GM19238 (cell line): ENCODE measurements around the gene PDP2.
"Not testable (repeated sequence)": the region's sequence is repeated elsewhere in the genome, so short reads cannot be mapped to it uniquely, and the experiment has no call there.

Experiments
- DNase-seq: peaks from one replicate; pipeline ENCODE4 v3.0.0; 2011; ENCODE audit warnings: low spot score; ENCODE audit not compliant: insufficient read length

PDP2 gene

DNA sequence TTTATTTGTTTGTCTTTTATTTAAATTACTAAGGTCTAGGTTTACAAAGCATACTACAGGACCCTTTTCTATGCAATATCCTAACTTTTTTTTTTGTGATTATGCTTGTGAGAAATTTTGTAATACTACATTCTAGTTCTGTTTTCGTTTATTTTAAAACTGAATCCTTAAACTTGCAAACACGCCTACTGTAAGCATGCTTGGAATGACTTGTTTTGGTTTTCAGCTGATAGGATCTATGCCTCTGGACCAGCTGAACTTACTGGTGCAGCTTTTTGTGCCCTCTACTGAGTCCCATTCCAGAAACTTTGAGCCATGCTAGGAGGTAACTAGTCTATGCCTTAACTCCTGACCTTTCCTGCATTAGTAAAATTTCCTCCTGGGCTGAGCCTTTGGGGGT is 6.0 kb downstream of the PDP2 start:
- no peak for DNase-seq

DNA sequence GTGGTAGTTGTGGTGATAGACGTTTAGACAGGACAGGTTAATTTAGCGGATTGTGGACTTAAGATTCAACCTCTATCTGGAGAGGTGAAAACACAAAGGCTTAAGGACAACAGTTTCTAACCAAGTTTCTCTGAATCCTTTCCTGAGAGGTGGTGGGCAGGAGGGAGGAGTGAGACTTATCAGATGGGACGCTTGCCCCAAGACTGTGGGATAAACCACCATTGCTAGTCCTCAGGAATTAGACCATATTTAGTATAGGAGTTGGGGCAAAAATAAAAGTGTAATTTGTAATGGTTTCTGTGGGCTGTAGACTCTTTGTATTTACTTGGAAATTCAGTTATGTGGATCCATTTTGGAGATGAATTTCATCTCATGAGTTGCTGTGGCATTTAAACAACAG is 6.6 kb downstream of the PDP2 start:
- no peak for DNase-seq

DNA sequence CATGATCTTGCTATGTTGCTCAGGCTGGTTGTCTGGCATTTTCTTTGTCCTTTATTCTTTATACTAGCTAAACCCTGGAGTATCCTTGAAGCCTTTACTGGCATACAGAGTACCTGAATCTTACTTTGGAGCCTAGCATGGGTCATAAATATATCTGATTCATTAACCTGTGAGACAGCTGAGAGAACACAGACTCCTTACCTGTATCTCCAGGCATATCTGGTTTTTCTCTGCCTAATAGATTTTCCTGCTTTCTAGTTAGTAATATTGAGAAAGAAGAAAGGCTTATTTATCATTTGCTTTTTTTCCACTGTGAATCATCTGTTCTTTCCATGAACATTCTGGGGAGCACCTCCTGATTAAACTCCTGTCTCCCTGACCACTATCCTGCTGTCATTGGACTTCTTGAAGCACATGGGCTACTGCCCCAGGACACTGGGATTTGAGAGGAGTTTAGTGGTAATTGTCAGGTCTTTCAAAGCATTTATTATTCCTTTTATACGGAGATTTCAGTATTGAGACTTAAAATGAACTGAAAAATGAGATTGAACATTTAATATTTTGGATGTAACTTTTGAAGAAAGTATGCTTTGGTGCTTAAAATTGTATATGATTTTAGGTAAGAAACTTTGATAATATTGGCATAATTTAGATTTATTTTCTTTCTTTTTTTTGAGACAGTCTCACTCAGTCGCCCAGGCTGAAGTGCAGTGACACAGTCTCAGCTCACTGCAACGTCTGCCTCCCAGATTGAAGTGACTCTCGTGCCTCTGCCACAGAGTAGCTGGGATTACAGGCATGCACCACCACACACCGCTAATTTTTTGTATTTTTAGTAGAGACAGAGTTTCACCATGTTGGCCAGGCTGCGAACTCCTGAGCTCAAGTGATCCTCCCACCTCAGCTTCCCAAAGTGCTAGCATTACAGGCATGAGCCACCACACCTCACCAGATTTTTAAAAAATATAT is 8.6 kb downstream of the PDP2 start:
- DNase-seq: no peak

DNA sequence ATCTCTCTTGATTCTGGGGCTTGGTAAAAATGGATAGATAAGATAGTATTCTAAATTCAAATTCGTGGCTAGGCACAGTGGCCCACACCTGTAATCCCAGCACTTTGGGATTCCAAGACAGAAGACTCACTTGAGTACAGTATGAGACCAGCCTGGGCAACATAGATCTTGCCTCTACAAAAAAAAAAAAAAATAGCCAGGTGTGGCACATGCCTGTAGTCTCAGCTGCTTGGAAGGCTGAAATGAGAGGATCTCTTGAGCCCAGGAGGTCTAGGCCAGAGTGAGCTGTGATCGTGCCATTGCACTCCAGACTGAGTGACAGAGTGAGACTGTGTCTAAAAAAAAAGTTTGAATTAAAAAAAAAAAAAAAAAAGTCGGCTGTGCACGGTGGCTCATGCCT is 9.3 kb downstream of the PDP2 start:
- DNase-seq: no peak

DNA sequence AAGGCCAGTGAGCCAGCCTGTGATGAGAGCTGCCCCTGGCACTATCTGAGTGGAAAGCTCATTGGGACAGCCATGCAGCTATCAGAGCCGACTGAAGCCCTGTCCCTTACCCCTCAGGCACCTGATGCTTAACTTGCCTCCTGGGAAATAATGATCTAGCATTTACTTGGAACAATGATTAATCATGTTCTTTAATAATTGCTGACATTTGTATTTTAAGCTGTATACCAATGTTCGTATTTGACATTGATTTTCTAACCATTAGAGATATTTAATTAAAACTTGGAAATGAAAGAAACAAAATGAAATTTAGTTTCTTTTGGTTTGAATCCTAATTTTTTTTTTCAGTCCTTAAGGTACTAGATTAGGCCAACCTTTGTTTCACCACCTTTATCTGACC is 10.5 kb downstream of the PDP2 start:
- no peak for DNase-seq

DNA sequence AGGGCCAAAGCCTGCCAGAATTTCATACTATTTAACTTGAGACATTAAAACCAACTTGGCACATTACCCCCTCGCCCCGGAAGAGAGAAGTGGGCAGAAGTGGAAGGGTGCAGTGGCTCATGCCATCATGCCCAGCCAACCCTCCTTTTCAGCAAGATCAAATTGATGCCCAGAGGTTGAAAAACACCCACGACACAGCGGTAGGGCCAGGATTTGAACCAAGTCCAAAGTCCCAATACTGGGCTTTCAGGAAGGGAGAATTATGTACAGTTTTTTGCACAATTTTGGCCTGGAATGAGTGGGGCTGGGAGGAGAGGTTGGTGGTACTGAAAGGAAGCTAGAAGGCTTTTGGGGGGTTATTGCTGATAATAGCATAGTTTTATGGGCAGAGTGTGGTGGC is 11.0 kb downstream of the PDP2 start:
- DNase-seq: no peak

DNA sequence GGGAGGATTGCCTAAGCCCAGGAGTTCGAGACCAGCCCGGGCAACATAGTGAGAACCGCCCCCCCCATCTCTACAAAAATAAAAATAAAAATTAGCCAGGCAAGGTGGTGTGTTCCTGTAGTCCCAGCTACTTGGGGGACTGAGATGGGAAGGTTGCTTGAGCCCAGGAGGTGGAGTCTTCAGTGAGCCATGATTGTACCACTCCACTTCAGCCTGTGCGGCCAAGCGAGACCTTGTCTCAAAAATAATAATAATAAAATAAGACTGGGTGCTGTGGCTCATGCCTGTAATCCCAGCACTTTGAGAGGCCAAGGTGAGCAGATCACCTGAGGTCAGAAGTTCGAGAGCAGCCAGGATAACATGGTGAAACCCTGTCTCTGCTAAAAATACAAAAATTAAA is 11.5 kb downstream of the PDP2 start:
- DNase-seq: no peak

DNA sequence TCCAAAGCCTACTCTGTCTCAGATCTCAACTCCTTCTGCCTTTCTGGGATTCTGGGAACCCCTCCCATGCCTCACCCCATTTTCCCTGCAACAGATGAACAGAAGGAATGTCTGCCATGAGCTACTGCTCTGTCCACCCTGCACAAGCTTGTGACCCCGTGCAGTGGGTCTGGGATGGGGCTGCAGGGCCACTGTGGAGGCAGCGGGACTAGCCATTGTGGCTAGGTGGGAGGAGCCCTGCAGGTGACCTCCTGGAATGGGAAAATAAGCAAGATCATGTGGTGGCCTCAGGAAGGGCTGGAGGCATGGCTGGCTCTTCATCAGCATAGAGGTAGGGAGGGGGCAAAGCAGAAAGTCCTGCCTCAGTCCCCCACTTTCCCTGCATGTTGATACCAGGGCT is 13.7 kb downstream of the PDP2 start:
- DNase-seq: no peak

DNA sequence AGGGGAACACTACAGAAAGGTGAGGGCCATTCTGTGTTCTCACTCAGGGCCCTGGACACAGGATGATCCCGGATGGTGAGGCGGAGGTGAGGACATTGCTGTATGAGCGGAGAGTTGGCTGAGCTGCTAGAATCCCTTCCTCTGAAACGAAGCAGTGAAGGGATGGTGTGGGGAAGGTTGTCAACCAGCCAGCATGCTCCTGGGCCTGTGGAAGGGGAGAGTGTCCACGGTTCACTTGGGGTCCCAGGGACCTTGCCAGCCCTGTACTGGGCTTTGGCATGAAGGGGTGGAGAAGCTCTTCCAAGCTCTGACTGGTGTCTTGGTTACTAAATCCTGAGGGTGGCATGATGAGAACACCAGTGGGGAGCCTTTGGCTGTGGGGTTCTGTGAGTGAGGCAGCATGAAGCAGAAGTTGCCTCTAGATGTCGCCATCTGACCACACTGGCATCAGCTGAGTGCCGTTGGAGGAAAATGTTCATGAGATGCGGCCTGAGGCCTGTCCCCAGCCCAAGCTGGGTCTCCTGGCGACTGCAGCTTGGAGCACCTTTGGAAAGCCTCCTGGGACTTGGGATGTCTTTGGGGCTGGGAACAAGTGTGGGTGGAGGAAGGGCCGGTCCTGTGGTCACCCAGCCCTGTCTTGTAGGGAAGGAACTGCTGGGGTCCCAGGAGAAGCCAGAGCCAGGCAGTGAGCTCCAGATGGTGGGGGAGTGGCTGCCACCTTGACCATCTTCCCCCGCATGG is 14.8 kb downstream of the PDP2 start:
- DNase-seq: peak; percentile 37

DNA sequence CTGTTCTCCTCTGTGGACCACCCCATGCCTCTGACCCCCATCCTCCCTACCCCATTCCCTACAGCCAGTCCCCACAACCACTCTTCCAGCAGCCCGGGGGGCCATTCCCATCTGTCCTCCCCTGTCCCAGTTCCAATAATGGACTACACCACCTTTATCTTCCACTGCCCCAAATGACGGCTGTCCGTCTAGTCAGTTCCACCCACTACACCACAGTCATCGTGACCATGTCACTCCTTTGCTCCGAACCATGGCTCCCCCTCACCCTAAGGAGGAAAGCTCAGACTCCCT is 15.3 kb downstream of the PDP2 start:
- DNase-seq: no peak

DNA sequence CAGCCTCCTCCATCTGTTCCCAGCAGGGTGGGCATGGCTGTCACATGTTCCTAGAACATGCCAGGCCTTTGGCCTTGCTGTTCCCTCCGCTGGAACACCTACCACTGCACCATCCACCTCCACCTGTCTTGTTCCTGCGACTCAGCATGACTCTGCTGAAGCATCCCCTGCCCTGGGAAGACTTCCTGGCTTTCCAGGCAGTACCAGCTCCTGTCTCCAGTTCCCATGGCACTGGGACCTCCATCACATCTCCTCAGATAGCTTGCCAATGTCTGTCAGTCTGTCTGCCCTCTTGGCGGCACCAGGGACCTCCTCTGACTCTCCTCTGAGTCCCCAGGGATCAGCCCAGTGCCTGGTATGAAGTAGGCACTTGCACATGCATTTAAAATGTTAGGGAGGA is 15.7 kb downstream of the PDP2 start:
- peak; percentile 0 for DNase-seq

DNA sequence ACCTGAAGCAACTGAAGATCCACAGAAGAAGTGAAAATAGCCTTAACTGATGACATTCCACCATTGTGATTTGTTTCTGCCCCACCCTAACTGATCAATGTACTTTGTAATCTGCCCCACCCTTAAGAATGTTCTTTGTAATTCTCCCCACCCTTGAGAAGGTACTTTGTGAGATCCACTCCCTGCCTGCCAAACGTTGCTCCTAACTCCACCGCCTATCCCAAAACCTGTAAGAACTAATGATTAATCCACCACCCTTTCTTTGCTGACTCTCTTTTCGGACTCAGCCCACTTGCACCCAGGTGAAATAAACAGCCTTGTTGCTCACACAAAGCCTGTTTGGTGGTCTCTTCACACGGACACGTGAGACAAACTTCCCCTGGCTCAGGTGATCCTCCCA is 16.4 kb downstream of the PDP2 start:
- DNase-seq: not testable (repeated sequence)

DNA sequence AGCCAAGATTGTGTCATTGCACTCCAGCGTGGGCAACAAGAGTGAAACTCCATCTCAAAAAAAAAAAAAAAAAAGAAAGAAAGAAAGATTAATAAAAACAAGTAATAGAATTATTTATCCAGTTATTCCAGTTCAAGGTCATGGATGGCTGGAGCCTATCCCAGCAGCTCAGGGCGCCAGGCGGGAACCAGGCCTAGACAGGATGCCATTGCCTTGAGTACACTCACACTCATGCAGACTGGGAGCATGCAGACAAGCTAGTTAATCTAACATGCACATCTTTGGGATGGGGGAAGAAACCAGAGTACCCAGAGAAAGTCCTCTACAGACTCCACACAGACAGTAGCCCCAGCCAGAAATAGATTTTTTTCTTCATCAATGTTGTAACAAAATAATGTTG is 17.9 kb downstream of the PDP2 start:
- DNase-seq: no peak

DNA sequence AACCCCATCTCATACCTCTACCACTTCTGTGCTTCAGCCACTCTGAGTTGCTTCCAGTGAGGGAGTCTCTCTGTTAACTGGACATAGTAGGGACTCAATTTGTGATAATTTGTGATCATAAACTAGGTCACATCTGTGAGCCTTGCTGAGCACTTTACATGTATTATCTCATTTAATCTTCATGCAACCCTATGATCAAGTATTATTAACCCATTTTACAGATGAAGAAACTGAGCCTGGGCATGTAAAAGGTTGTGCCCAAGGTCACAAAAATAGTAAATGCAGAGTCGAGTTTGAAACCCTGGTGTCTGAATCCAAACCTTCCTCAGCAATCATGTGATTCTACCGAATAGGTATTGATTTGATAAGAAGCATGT is 18.6 kb downstream of the PDP2 start:
- no peak for DNase-seq

DNA sequence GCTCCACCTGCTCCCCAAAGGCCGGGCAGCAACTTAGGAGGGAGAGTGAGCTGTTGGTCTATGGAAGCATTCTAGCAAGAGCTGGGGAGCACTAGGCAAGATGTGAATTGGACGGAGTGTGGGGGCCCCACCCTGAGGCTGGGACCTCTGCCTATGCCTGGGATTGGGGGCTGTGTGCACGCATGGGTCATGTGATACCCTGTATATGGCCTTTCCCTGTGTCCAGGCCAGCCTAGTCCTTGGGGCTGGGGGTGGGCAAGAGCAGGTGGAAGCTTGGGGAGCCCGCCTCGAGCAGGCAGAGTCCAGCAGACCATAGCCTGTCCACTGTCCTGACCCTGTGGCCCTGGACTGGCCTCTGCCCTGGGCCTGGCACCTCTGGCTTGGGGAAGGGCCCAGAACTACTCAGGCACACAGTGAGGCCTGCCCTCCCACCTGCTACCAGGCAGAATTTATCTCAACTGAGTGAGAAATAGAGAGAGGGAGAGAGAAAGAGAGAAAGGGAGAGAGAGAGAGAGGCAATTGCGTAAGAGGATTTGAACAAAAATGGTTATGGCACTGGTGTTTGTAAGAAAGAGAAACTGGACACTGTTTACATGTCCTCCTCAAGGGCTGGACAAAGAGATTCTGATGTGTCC is 19.1 kb downstream of the PDP2 start:
- no peak for DNase-seq

DNA sequence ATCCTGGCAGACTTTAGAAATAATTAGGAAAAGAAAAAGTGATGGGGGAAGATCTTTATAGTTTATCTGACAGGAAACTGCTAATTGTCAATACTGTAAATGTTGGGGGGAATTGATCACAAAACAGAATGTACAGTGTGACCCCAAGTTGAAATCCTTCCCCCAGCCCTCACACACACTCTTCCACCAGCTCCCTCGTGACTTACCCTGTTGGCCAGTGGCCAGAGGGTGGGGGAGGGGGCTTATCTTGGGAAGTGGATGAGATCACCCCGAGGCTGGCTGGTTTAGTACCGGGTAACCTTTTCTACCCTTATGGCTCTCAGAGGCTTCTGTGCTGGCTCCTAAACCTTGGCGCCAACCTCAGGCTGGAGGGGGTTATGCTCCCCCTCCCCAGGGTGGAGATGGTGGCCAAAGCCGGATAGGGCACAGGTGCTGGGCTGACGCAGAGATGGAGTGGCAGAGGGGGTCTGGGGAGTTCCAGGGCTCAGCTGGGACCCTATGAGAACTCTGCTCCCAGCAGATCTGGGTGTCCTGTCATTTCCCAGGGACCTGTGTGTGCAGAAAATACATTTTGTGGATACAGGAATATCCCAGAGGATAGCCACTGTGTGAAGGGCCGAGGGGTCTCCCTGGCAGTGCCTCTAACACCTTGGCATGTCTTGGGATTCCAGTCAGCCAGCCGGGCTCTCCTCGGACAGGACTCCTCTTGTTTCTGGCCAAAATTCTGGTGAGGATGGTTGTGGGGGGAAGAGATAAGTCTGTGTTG is 19.8 kb downstream of the PDP2 start:
- peak; percentile 0 for DNase-seq

DNA sequence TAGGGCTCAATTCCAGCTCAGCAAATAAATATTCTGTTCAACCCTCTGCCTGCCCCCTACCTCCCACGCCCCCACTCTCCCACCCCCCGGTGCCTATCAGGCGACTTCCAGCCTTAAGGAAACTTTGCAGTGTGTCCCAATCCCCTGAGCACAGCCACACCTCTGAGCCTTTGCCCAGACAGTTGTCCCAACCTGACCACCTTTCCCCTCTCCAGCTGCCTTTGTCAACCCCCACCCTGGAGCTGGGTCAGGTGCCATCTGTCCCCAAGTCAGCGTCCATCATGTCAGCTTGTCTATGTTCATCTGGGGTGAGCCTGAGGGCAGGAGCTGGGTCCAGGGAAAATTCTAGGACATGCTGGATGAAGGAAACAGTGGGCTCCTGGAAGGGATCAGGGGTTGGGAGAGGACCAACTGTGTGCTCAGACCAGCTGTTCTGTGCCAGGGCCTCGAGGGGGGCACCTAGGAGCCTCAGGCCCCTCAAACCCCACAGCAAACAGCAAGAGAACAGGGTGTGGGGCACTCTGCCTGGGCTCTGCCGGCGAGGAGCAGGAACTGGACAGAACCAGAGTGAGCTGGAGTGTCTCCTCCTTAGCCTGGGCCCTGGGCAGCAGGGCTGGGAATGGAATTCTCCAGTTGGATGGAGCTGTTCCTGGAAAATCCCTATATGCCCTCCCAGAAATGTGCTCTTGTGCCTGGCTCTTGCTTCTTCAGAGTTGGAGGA is 20.6 kb downstream of the PDP2 start:
- DNase-seq: peak; percentile 4

DNA sequence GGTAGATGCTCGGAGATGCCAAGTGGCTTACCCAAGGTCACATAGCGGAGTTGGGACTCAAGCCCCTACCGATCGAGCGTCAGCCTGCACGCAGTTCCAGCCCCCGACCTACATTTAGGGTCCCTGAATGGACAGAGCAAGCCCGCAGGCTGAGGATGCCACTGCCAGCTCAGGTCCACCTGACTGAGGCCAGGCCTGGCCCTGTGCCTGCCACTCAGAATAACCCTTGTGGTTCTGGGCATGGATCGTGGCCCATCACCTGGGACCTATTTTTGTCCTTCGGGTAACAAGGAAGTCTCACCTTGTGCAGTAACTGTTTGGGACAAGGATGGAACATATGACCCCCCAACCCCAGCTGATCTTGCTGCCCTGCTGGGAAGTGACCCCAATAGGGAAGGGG is 21.3 kb downstream of the PDP2 start:
- no peak for DNase-seq

DNA sequence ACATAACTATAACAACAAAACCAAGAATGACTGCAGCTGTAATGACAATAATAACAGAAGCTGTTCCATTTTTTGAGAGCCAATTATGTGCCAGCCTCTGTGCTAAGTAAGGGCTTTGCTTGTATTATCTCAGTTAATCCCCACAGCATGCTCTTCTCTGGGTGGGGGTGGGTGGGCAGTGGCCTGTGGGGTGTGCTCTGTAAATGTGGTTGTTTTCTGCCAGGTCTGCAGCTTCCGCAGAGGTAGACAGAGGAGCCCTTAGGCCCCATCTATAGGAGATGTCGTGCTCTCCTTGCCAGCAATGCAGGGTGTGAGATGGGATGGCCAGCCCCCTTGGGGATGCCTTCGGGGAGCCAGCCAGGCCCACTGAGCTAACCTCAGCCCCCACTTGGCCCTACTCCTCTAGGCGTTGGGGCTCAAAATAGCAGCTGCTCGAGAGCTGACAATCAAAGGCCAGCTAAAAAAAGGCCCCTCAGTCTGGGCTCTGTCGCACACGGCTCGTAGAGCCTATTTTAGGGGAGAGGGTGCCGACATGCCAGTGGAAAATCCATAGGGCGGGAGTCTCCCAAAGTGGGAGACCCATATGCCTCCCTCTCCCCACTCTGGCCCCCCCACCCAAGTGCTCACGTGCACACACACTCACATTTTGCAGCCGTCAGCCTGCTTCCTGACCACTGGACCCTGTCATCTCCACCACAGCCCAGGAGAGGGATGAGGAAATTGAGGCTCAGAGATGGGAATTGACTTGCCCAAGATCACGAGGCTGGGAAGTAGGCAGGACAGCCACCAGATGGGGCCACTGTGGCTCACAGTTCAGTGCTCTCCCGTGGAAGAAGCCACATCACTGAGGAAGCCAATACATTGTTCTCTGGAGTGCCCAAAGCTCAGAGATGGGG is 22.6 kb downstream of the PDP2 start:
- no peak for DNase-seq
